Glomerular endothelial cell (primary cell): ENCODE data around the gene EPB41L4A. TPM values are rescaled to one million over a fixed set of nuclear protein-coding genes. Genes with fewer than 3 reads are reported as not detected.
"Not testable (repeated sequence)": the region's sequence is repeated elsewhere in the genome, so short reads cannot be mapped to it uniquely, and the experiment has no call there.

ENCODE experiments used
- DNase-seq: peaks from one replicate; pipeline ENCODE4 v3.0.0-alpha.2; 2011; ENCODE audit warnings: low read depth, low spot score; ENCODE audit errors: extremely low read depth
- total RNA-seq: library from RNA; depleted of rRNA; stranded (reverse); fragments of >200 nt; gene quantifications from 2 replicates; pipeline ENCODE4 v1.2.3, GENCODE V29; 2015

Gene EPB41L4A
- total RNA-seq, 1 donor from 2014 or later = 33.8 TPM

DNA sequence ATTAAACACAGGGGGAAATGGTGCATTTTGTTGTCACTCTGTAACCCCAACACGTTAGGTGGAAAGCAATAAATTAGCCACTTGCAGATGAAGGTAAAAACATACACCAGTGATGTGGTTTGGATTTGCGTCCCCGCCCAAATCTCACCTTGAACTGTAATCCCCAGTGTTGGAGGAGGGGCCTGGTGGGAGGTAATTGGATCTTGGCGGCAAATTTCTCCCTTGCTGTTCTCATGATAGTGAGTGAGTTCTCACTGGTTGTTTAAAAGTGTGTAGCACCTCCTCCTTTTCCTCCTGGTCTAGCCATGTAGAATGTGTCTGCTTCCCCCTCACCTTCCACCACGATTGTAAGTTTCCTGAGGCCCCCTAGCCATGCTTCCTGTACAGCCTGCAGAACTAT, 17.2 kb downstream of the EPB41L4A start:
- DNase-seq = no peak

GRCh38 chr5:112397690-112398089, 21.4 kb downstream of the EPB41L4A start:
- DNase-seq = no peak

DNA sequence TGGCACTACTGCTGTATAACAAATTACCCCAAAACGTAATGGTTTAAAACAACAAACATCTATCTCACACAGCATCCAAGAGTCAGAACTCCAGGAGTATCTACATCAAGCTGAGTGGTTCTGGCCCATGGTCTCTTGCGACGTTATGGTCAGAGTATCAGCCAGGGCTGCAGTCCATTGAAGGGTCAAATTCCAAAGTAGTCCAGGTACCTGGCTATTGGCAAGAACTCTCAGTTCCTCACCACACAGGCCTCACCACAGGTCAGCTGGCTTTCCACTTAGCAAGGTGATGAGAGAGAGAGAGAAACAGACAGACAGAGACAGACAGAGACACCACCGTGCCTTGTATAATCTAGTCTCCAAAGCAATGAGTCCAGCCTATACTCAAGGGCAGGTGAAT, 22.6 kb downstream of the EPB41L4A start:
- DNase-seq = no peak

- DNase-seq = not testable (repeated sequence)
These were observed 23.8 kb downstream of the EPB41L4A start for GRCh38 chr5:112395299-112395698.

- DNase-seq = no peak
These were observed 28.8 kb downstream of the EPB41L4A start for GRCh38 chr5:112390327-112390726.

- no peak for DNase-seq
These were observed 30.3 kb downstream of the EPB41L4A start for GRCh38 chr5:112388739-112389138.

GRCh38 chr5:112388074-112388473, 31.0 kb downstream of the EPB41L4A start:
- DNase-seq = no peak

- DNase-seq = no peak
These were observed 32.3 kb downstream of the EPB41L4A start for GRCh38 chr5:112386766-112387165.

DNA sequence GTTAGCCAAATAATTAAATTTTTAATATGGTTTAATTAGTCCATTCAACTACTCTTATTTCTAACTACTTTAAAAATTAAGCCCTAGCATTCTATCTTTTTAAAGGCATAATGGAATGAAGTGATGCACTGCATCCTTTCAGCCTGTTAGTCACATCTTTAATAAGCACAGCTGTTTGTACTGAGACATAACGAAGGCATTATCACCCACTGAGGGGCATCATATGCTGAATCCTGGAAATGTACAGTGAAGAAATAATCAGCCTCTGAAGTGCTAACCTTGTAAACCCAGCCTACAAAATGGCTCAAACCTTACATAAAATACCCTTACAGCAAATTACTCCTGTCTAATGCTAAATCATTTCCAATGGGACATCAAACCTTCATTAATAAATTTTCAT, 33.1 kb downstream of the EPB41L4A start:
- DNase-seq = no peak

DNA sequence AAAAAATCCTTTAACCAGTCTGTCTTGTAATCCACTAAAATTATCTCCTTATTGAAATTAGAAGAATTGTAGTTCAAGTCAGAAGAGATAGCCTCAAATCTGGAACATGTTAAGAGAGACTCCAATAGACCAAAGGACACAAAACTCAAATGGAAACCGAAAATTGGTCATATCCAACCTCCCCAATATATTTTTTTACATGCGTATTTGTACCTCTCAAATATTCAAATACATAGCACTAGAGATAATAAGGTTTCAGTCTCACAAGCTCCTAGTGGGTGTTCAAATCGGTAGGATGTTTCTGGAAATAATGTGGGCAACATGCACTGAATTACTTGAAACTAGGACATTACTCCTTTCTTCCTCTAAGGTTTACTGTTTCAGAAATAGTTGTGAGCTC, 33.5 kb downstream of the EPB41L4A start:
- no peak for DNase-seq

- DNase-seq = no peak
These were observed 34.6 kb downstream of the EPB41L4A start for GRCh38 chr5:112384523-112384922.

DNA sequence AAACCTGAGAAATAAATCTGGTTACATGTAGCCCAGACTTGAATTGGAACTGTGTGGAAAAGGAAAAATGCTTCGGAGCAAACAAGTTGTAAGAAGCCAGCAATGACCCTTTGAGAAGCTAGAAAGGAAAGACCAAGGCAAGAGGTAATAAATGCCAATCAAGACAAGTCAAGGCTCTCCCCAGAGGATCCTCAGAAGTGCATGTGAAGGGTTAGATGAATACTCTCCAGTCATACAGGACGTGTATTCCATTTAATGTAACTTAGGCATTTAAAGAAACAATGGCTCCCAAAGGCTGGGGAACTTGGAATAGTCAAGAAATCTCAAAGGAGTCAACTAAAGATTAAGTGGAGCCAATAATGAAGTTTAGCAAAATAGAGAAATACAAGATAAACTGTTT, 36.2 kb downstream of the EPB41L4A start:
- no peak for DNase-seq

- DNase-seq = no peak
These were observed 37.6 kb downstream of the EPB41L4A start for GRCh38 chr5:112381521-112381920.

DNA sequence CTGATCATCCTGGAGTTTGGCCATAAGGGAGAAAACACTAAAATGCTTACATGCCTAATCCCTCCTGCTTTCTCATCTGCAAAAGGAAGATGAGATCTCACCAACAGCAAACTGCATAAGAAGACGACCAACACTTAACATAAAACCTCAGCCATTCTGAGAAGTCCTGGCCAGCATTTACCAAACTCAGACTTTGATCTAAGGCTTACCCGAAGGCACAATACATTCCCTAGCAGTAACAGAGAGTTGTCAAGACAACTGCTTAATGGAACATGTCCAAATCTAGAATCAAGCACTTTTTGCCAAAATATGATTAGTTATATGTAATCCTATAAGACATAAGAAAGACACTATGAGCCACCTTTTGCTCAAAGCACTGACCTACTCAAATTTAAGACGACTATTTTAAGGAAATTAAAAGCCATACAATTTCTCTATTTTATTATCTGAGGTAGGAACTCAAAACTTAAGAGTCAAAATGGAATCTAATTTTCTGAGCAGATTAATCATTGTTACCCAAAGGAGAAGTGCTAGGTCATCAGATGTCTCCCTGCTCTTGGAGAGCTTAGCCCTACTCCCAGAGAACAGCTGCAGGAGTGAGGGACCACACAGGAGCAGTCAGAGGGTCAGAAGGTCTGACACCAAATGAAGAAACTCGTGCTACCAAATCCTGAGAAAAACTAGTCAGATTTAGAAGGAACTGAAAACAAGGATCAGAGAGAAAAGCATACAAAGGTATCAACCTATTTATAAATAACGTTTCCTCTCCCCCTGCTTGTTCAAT, 39.3 kb downstream of the EPB41L4A start:
- DNase-seq = no peak

GRCh38 chr5:112374818-112375217, 44.3 kb downstream of the EPB41L4A start:
- no peak for DNase-seq

GRCh38 chr5:112374356-112374755, 44.7 kb downstream of the EPB41L4A start:
- no peak for DNase-seq

DNA sequence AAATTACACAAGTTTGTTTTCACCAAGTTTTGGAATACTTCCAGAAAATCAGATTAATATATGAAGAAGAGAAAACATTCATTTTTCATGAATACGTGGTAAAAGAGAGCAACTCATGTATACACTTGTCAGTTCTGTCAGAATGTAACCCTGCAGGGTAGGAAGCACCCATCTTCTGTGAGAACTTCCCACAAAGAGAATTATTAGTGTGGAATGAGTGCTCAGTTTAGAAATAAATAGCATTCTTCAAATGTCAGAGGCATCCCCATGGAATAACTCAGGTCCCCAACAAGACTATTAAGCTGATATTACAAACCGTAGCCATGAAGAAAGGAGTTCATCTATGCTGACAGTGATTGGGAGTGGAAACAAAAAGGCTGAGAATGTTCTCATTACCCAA, 45.2 kb downstream of the EPB41L4A start:
- no peak for DNase-seq

DNA sequence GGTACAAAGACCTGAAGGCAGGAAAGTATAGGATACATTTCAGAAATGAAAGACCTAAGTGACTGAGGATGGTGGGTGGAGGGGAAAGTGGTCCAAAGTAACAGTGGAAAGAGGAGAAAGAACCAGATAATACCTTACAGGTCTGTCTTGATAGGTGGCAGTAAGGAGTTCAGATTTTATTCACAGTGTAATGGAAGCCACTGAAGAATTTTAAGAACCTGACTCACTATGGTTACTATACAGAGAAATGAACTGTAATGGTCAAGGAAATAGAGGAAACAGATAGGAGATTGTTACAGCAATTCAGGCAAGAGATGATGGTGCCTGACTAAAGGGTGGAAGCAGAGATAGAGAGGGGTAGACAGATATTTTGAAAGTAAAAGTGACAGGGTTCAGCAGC, 46.5 kb downstream of the EPB41L4A start:
- no peak for DNase-seq

- no peak for DNase-seq
These were observed 48.0 kb downstream of the EPB41L4A start for GRCh38 chr5:112371067-112371466.

GRCh38 chr5:112367400-112367799, 51.7 kb downstream of the EPB41L4A start:
- DNase-seq = no peak

DNA sequence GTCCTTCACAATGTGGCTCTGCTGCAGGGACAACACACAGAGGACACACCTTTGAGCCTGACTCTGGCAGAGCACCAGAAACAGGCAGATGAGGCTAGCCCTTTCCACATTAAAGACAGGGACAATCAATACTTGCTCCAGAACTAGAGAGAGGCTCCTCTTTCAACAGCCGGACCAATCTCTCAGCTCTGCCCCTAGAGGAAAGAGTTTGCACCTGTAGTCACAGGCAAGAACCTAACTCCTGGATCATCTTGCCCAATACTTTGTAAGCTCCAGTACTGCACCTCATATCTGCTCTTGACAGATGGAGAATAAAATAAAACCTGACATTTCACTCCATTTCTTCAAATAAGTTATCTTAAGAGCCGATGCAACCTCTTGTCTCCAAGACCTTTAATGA, 52.1 kb downstream of the EPB41L4A start:
- DNase-seq = no peak

DNA sequence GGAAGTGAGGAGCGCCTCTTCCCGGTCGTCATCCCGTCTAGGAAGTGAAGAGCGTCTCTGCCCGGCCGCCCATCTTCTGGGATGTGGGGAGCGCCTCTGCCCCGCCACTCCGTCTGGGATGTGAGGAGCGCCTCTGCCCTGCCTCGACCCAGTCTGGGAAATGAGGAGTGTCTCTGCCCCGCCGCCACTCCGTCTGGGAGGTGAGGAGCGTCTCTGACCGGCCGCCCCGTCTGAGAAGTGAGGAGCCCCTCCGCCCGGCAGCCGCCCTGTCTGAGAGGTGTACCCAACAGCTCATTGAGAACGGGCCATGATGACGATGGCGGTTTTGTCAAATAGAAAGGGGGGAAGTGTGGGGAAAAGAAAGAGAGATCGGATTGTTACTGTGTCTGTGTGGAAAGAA, 58.3 kb downstream of the EPB41L4A start:
- not testable (repeated sequence) for DNase-seq
